Kidney tubule cell (primary cell): ENCODE results near the gene FLOT1.
A peak's percentile ranks its signal among the peaks of the same experiment; 100 is the strongest.

ENCODE experiments used
- DNase-seq: peaks from one replicate; pipeline ENCODE4 v3.0.0-alpha.2; 2018; ENCODE audit warnings: low spot score

The FLOT1 gene

GRCh38 chr6:30679765-30680535 lies 62.5 kb downstream of the FLOT1 start:
- DNase-seq, result no peak

GRCh38 chr6:30678964-30679726 lies 63.3 kb downstream of the FLOT1 start:
- DNase-seq, result peak; percentile 84
